PC-3 (cell line): ENCODE measurements around the gene HOXB2. TPM values are rescaled to one million over a fixed set of nuclear protein-coding genes. Genes with fewer than 3 reads are reported as not detected.
"Not testable (repeated sequence)": the region's sequence is repeated elsewhere in the genome, so short reads cannot be mapped to it uniquely, and the experiment has no call there.

Experiments used
- ATAC-seq: fragments of 200-7000 bp; cut with Tn5 transposase; 2 replicates; pipeline ENCODE4 v1.9.1; 2020; ENCODE audit warnings: mild to moderate bottlenecking, moderate library complexity
- BruUV-seq: library from RNA; stranded (reverse); fragments of 400-500 nt; replicated peaks from 2 replicates; lab custom pipeline; 2021; lab: Mats Ljungman, UMichigan
- CTCF ChIA-PET: fragments of 300-600 bp; sonication (Branson Sonifier 250); formaldehyde crosslinking; loops from one replicate; lab custom pipeline; 2022; ENCODE audit warnings: antibody characterized with exemption; lab: Charles Lee
- POLR2A ChIA-PET: fragments of 300-600 bp; sonication (Branson Sonifier 250); formaldehyde crosslinking; loops from one replicate; lab custom pipeline; 2022; ENCODE audit warnings: antibody characterized with exemption; ENCODE audit not compliant: unreplicated experiment; lab: Charles Lee
- DNase-seq: peaks from one replicate; pipeline ENCODE4 v3.0.0-alpha.2; 2015
- H2AFZ ChIP-seq: fragments of 300-600 bp; sonication (generic); 2 replicates; pipeline ENCODE4 v1.6.0; 2016; ENCODE audit warnings: antibody characterized with exemption, low read length
- H3F3A ChIP-seq: fragments of 300-600 bp; sonication (generic); one replicate; pipeline ENCODE4 v1.6.0; 2017; ENCODE audit warnings: antibody characterized with exemption, low read length, control low read depth, mild to moderate bottlenecking; ENCODE audit not compliant: unreplicated experiment
- H3K27ac ChIP-seq: fragments of 300-600 bp; sonication (generic); 2 replicates; pipeline ENCODE4 v1.5.1; 2016; ENCODE audit warnings: mild to moderate bottlenecking, low read length
- H3K27me3 ChIP-seq: fragments of 300-600 bp; sonication (generic); 2 replicates; pipeline ENCODE4 v1.6.1; 2016; ENCODE audit warnings: low read length, mixed read lengths
- H3K36me3 ChIP-seq: fragments of 300-600 bp; sonication (generic); 2 replicates; pipeline ENCODE4 v1.6.1; 2016; ENCODE audit warnings: low read depth, mixed run types, low read length, mixed read lengths
- H3K4me1 ChIP-seq: fragments of 300-600 bp; sonication (generic); 2 replicates; pipeline ENCODE4 v1.5.1; 2016; ENCODE audit warnings: low read length; ENCODE audit not compliant: insufficient read depth
- H3K4me2 ChIP-seq: fragments of 300-600 bp; sonication (generic); 2 replicates; pipeline ENCODE4 v1.6.0; 2016; ENCODE audit warnings: low read length
- H3K4me3 ChIP-seq: fragments of 300-600 bp; sonication (generic); 2 replicates; pipeline ENCODE4 v1.5.1; 2016; ENCODE audit warnings: mild to moderate bottlenecking, low read length, mixed read lengths
- H3K79me2 ChIP-seq: fragments of 300-600 bp; sonication (generic); 2 replicates; pipeline ENCODE4 v1.6.1; 2017; ENCODE audit warnings: low read length, mixed read lengths
- H3K9ac ChIP-seq: fragments of 300-600 bp; sonication (generic); 2 replicates; pipeline ENCODE4 v1.6.0; 2016; ENCODE audit warnings: mild to moderate bottlenecking, low read length
- H3K9me2 ChIP-seq: fragments of 300-600 bp; sonication (generic); replicated peaks from 2 replicates; pipeline ENCODE4 v1.6.1; 2016; ENCODE audit warnings: mixed run types, low read length, mixed read lengths
- H3K9me3 ChIP-seq: fragments of 300-600 bp; sonication (generic); 2 replicates; pipeline ENCODE4 v1.6.1; 2016; ENCODE audit warnings: low read length, mixed read lengths
- H4K20me1 ChIP-seq: fragments of 300-600 bp; sonication (generic); 2 replicates; pipeline ENCODE4 v1.6.1; 2016; ENCODE audit warnings: low read length, mixed read lengths
- CTCF ChIP-seq: fragments of 300-600 bp; sonication (generic); conservative IDR thresholded peaks from 2 replicates; pipeline ENCODE4 v1.5.1; 2017; ENCODE audit warnings: antibody characterized with exemption, low read depth, mild to moderate bottlenecking, low read length
- EZH2 ChIP-seq: fragments of 300-600 bp; sonication (generic); IDR thresholded peaks from one replicate; pipeline ENCODE4 v1.6.1; 2017; ENCODE audit warnings: antibody characterized with exemption, mild to moderate bottlenecking, low read length; ENCODE audit not compliant: unreplicated experiment
- EZH2phosphoT487 ChIP-seq: fragments of 300-600 bp; sonication (generic); IDR thresholded peaks from 2 replicates; pipeline ENCODE4 v1.6.1; 2018; ENCODE audit warnings: mild to moderate bottlenecking, antibody characterized with exemption, low read length, borderline replicate concordance
- intact Hi-C: fragments of 100-400 bp; cut with micrococcal nuclease; formaldehyde crosslinking; loops from 2 replicates; pipeline ENCODE4 v1.9.0; 2023
- total RNA-seq: library from RNA; depleted of rRNA; stranded (reverse); fragments of >200 nt; gene quantifications from 2 replicates; pipeline ENCODE4 v1.2.3, GENCODE V29; 2014

Gene HOXB2
- total RNA-seq, 1 experiment from 2014 or later, result 1.1 TPM

DNA sequence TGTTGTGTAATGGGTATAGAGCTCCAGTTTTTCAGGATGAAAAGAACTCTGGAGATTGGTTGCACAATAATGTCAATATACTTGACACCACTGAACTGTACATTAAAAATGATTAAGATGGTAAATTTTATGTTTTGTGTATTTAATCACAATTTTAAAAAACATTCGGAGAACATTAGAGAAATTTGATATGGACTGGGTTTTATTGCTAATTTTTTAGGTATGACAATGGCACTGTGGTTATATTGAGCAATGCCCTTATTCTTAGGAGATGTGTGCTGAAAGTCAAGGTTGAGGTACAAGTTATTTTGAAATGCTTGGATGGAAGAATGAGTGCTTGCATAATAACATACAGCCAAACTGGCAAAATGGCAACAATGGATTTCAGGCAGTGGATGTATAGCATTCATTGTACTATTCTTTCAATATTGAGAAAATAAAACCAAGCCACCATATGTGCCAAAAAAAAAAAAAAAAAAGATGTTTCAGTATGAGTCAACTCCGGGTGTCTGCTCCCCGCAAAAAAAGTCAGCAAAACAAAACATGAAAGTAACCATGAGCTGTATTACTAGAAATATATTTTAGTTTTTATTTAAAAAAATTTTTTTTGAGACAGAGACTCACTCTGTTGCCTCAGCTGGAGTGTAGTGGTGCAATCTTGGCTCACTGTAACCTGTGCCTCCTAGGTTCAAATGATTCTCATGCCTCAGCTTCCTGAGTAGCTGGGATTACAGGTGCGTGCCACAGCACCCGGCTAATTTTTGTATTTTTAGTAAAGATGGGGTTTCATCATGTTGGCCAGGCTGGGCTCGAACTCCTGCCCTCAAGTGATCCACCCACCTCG, 33.9 kb downstream of the HOXB2 start:
- ChIA-PET POLR2A (interaction anchor here (0.7 kb wide), 2 partner anchors 10 to 233 kb away, joined by 15 to 23 read pairs; no protein-coding TSS in a partner anchor), CTCF (interaction anchor here (0.6 to 0.7 kb wide), 2 partner anchors 10 to 25 kb away, joined by 5 to 8 read pairs; no protein-coding TSS in a partner anchor)
- no peaks in the 10 kb centered on the region for H3K36me3 ChIP-seq
- no peak overlapping the region for H3K4me3 ChIP-seq
- H3K27ac ChIP-seq, result peak overlapping the region; percentile 56
- no TSS peak for BruUV-seq
- peaks cover 26% of the 10 kb centered on the region for H3K4me1 ChIP-seq
- intact Hi-C loops, result no loop called here
- ATAC-seq (peak; percentile 40), DNase-seq (peak; percentile 92)
- H3K9ac ChIP-seq, result no peak overlapping the region
- H3K79me2 ChIP-seq, result no peaks in the 10 kb centered on the region
- no peaks in the 10 kb centered on the region for H3K27me3 ChIP-seq
- H3F3A ChIP-seq, result no peaks in the 10 kb centered on the region
- no peaks in the 10 kb centered on the region for H3K9me3 ChIP-seq
- H2AFZ ChIP-seq, result no peak overlapping the region
- H4K20me1 ChIP-seq, result no peaks in the 10 kb centered on the region
- no peaks in the 10 kb centered on the region for H3K9me2 ChIP-seq
- peak overlapping the region; percentile 23 for H3K4me2 ChIP-seq
- TF ChIP-seq EZH2phosphoT487, result no peak
- no peak for TF ChIP-seq EZH2
- no peak for TF ChIP-seq CTCF

DNA sequence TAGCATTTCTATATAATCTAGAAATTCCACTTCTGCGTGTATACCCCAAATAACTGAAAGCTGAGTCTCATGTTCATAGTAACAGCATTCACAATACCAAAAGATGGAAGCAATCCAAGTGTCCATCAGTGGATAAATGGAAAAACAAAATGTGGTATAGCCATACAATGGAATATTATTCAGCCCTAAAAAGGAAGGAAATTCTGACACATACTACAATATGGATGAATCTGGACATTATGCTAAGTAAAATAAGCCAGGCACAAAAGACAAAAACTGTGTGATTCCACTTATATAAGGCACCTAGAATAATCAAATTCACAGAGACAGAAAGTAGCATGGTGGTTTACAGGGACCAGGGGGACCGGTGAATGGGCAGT, 34.5 kb downstream of the HOXB2 start:
- Histone ChIP-seq H3K4me2 (0 out of 2 replicates have a peak overlapping the region, but pooled peaks have one; percentile 23), H3K9me2 (no peaks in the 10 kb centered on the region), H3K36me3 (no peaks in the 10 kb centered on the region), H2AFZ (no peak overlapping the region), H4K20me1 (no peaks in the 10 kb centered on the region), H3K9ac (no peak overlapping the region), H3F3A (no peaks in the 10 kb centered on the region), H3K27ac (peak overlapping the region; percentile 56), H3K4me3 (no peak overlapping the region), H3K79me2 (no peaks in the 10 kb centered on the region), H3K27me3 (no peaks in the 10 kb centered on the region), H3K4me1 (peaks cover 32% of the 10 kb centered on the region), H3K9me3 (no peaks in the 10 kb centered on the region)
- TF ChIP-seq EZH2phosphoT487, result no peak
- CTCF ChIA-PET, result no interaction called here
- intact Hi-C loops, result no loop called here
- POLR2A ChIA-PET, result no interaction called here
- no TSS peak for BruUV-seq
- ATAC-seq, result no peak
- DNase-seq, result no peak

DNA sequence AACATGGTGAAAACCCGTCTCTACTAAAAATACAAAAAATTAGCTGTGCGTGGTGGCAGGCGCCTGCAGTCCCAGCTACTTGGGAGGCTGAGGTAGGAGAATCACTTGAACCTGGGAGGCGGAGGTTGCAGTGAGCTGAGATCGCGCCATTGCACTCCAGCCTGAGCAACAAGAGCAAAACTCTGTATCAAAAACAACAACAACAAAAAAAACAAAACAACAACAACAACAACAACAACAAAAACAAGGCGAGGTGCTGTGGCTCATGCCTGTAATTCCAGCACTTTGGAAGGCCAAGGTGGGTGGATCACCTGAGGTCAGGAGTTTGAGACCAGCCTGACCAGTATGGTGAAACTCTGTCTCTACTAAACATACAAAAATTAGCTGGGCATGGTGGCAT, 35.2 kb downstream of the HOXB2 start:
- H3K4me2 ChIP-seq, DNase-seq, H3K4me3 ChIP-seq, CTCF ChIA-PET, BruUV-seq, H3K36me3 ChIP-seq, ATAC-seq, intact Hi-C loops, H2AFZ ChIP-seq, H3K9me3 ChIP-seq, H3K27ac ChIP-seq, H3K9ac ChIP-seq, H3K79me2 ChIP-seq, H4K20me1 ChIP-seq, H3F3A ChIP-seq, POLR2A ChIA-PET, H3K9me2 ChIP-seq, H3K27me3 ChIP-seq: not testable (repeated sequence)
- H3K4me1 ChIP-seq, result peaks cover 39% of the 10 kb centered on the region
